ENCODE data around the gene C11orf16. TPM values are rescaled to one million over a fixed set of nuclear protein-coding genes. Genes with fewer than 3 reads are reported as not detected.

The C11orf16 gene
- total and polyA plus RNA-seq, 9 of the 15 experiments (the other 6 are each of a cell fraction or from before 2014, with no cell fraction given): not detected

GRCh38 chr11:8964324-8965320 lies 31.9 kb upstream of the C11orf16 start, which contains the start of gene TMEM9B (continued):
- TF ChIP-seq, protein P1, sequence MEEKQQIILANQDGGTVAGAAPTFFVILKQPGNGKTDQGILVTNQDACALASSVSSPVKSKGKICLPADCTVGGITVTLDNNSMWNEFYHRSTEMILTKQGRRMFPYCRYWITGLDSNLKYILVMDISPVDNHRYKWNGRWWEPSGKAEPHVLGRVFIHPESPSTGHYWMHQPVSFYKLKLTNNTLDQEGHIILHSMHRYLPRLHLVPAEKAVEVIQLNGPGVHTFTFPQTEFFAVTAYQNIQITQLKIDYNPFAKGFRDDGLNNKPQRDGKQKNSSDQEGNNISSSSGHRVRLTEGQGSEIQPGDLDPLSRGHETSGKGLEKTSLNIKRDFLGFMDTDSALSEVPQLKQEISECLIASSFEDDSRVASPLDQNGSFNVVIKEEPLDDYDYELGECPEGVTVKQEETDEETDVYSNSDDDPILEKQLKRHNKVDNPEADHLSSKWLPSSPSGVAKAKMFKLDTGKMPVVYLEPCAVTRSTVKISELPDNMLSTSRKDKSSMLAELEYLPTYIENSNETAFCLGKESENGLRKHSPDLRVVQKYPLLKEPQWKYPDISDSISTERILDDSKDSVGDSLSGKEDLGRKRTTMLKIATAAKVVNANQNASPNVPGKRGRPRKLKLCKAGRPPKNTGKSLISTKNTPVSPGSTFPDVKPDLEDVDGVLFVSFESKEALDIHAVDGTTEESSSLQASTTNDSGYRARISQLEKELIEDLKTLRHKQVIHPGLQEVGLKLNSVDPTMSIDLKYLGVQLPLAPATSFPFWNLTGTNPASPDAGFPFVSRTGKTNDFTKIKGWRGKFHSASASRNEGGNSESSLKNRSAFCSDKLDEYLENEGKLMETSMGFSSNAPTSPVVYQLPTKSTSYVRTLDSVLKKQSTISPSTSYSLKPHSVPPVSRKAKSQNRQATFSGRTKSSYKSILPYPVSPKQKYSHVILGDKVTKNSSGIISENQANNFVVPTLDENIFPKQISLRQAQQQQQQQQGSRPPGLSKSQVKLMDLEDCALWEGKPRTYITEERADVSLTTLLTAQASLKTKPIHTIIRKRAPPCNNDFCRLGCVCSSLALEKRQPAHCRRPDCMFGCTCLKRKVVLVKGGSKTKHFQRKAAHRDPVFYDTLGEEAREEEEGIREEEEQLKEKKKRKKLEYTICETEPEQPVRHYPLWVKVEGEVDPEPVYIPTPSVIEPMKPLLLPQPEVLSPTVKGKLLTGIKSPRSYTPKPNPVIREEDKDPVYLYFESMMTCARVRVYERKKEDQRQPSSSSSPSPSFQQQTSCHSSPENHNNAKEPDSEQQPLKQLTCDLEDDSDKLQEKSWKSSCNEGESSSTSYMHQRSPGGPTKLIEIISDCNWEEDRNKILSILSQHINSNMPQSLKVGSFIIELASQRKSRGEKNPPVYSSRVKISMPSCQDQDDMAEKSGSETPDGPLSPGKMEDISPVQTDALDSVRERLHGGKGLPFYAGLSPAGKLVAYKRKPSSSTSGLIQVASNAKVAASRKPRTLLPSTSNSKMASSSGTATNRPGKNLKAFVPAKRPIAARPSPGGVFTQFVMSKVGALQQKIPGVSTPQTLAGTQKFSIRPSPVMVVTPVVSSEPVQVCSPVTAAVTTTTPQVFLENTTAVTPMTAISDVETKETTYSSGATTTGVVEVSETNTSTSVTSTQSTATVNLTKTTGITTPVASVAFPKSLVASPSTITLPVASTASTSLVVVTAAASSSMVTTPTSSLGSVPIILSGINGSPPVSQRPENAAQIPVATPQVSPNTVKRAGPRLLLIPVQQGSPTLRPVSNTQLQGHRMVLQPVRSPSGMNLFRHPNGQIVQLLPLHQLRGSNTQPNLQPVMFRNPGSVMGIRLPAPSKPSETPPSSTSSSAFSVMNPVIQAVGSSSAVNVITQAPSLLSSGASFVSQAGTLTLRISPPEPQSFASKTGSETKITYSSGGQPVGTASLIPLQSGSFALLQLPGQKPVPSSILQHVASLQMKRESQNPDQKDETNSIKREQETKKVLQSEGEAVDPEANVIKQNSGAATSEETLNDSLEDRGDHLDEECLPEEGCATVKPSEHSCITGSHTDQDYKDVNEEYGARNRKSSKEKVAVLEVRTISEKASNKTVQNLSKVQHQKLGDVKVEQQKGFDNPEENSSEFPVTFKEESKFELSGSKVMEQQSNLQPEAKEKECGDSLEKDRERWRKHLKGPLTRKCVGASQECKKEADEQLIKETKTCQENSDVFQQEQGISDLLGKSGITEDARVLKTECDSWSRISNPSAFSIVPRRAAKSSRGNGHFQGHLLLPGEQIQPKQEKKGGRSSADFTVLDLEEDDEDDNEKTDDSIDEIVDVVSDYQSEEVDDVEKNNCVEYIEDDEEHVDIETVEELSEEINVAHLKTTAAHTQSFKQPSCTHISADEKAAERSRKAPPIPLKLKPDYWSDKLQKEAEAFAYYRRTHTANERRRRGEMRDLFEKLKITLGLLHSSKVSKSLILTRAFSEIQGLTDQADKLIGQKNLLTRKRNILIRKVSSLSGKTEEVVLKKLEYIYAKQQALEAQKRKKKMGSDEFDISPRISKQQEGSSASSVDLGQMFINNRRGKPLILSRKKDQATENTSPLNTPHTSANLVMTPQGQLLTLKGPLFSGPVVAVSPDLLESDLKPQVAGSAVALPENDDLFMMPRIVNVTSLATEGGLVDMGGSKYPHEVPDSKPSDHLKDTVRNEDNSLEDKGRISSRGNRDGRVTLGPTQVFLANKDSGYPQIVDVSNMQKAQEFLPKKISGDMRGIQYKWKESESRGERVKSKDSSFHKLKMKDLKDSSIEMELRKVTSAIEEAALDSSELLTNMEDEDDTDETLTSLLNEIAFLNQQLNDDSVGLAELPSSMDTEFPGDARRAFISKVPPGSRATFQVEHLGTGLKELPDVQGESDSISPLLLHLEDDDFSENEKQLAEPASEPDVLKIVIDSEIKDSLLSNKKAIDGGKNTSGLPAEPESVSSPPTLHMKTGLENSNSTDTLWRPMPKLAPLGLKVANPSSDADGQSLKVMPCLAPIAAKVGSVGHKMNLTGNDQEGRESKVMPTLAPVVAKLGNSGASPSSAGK (IDR thresholded peaks at IDR 0.05): peak; percentile 50; the same call in 1 of the 2 replicates
- TF ChIP-seq CTBP1 (IDR thresholded peaks at IDR 0.05; ENCODE audit: borderline replicate concordance) (peak; percentile 64), JUN (IDR thresholded peaks at IDR 0.05; ENCODE audit: borderline replicate concordance, low read depth, low read length) (peak; percentile 39; the same call in 1 of the 2 replicates), JUN (CRISPR knock-in tag; IDR thresholded peaks at IDR 0.05; ENCODE audit: borderline replicate concordance) (no peak), SMAD4 (CRISPR knock-in tag; conservative IDR thresholded peaks at IDR 0.05) (peak; percentile 89), THRAP3 (IDR thresholded peaks at IDR 0.05; ENCODE audit: borderline replicate concordance) (no peak), NR2C2 (CRISPR knock-in tag; IDR thresholded peaks at IDR 0.05) (peak; percentile 96), NR2C2 (tag; IDR thresholded peaks at IDR 0.05) (peak; percentile 100), PHF8 (IDR thresholded peaks at IDR 0.05; ENCODE audit: borderline replicate concordance, low read length) (peak; percentile 96), HES1 (IDR thresholded peaks at IDR 0.05; ENCODE audit: low read depth) (0 out of 2 replicates have a peak, but pooled peaks have one; percentile 39), HDAC8 (tag; IDR thresholded peaks at IDR 0.05) (no peak)
- TF ChIP-seq, protein P2, sequence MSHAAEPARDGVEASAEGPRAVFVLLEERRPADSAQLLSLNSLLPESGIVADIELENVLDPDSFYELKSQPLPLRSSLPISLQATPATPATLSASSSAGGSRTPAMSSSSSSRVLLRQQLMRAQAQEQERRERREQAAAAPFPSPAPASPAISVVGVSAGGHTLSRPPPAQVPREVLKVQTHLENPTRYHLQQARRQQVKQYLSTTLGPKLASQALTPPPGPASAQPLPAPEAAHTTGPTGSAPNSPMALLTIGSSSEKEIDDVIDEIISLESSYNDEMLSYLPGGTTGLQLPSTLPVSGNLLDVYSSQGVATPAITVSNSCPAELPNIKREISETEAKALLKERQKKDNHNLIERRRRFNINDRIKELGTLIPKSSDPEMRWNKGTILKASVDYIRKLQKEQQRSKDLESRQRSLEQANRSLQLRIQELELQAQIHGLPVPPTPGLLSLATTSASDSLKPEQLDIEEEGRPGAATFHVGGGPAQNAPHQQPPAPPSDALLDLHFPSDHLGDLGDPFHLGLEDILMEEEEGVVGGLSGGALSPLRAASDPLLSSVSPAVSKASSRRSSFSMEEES (CRISPR knock-in tag; IDR thresholded peaks at IDR 0.05): no peak

Data from K562 (cell line).